Fibroblast of lung (primary cell): ENCODE data around the gene GNG7. TPM values are rescaled to one million over a fixed set of nuclear protein-coding genes. Genes with fewer than 3 reads are reported as not detected.
"Not testable (repeated sequence)": the region's sequence is repeated elsewhere in the genome, so short reads cannot be mapped to it uniquely, and the experiment has no call there.

Source experiments
- DNase-seq, 2 donors: peaks; one replicate each; pipeline versions ENCODE4 v3.0.0 to v3.0.0-alpha.2; 2010; ENCODE audit warnings: low read depth in 2 of 2
- H2AFZ ChIP-seq: 2 replicates; pipeline ENCODE4 v1.5.1; 2012; ENCODE audit warnings: low read length, control low read depth, inconsistent platforms
- H3K27ac ChIP-seq: 2 replicates; pipeline ENCODE4 v1.5.1; 2011; ENCODE audit warnings: low read length, control low read depth; ENCODE audit not compliant: insufficient read depth
- H3K27me3 ChIP-seq: 2 replicates; pipeline ENCODE4 v1.5.1; 2011; ENCODE audit warnings: mild to moderate bottlenecking, low read length; ENCODE audit not compliant: control insufficient read depth, insufficient read depth
- H3K36me3 ChIP-seq: 2 replicates; pipeline ENCODE4 v1.5.1; 2011; ENCODE audit warnings: low read length; ENCODE audit not compliant: control insufficient read depth, insufficient read depth
- H3K4me1 ChIP-seq: 2 replicates; pipeline ENCODE4 v1.5.1; 2011; ENCODE audit warnings: low read length; ENCODE audit not compliant: control insufficient read depth, insufficient read depth; ENCODE audit errors: extremely low read depth
- H3K4me2 ChIP-seq: 2 replicates; pipeline ENCODE4 v1.5.1; 2011; ENCODE audit warnings: low read length, control low read depth; ENCODE audit not compliant: insufficient read depth; ENCODE audit errors: extremely low read depth
- H3K4me3 ChIP-seq, 4 experiments: fragments of 200-600 bp in 1 of 4; sonication (generic) in 1 of 4; replicated peaks in 1 of 4; 2 replicates each; pipeline ENCODE4 v1.5.1; 2011 to 2016; ENCODE audit warnings: low read length in 4 of 4, low read depth in 3 of 4, mild to moderate bottlenecking in 3 of 4, control low read depth in 2 of 4, inconsistent platforms in 1 of 4, mixed read lengths in 1 of 4; ENCODE audit not compliant: insufficient read depth in 1 of 4; ENCODE audit errors: control extremely low read depth in 1 of 4
- H3K79me2 ChIP-seq: 2 replicates; pipeline ENCODE4 v1.5.1; 2012; ENCODE audit warnings: mild to moderate bottlenecking, low read length, inconsistent platforms; ENCODE audit not compliant: control insufficient read depth, insufficient read depth
- H3K9ac ChIP-seq: 2 replicates; pipeline ENCODE4 v1.5.1; 2011; ENCODE audit warnings: mild to moderate bottlenecking, low read length, control low read depth; ENCODE audit not compliant: insufficient read depth
- H3K9me3 ChIP-seq: 2 replicates; pipeline ENCODE4 v1.5.1; 2012; ENCODE audit warnings: low read depth, low read length; ENCODE audit not compliant: control insufficient read depth, insufficient read depth
- H4K20me1 ChIP-seq: 2 replicates; pipeline ENCODE4 v1.5.1; 2011; ENCODE audit warnings: low read length; ENCODE audit not compliant: control insufficient read depth, insufficient read depth; ENCODE audit errors: extremely low read depth
- CTCF ChIP-seq, 2 donors: IDR thresholded peaks in 1 of 2; conservative IDR thresholded peaks in 1 of 2; 1 replicate in 1 of 2; 2 replicates in 1 of 2; pipeline ENCODE4 v1.5.1; 2011 to 2012; ENCODE audit warnings: low read length in 2 of 2, control low read depth in 1 of 2, inconsistent platforms in 1 of 2, low read depth in 1 of 2, mild to moderate bottlenecking in 1 of 2
- EZH2 ChIP-seq: IDR thresholded peaks from 2 replicates; pipeline ENCODE4 v1.5.1; 2012; ENCODE audit warnings: low read length, control low read depth, mild to moderate bottlenecking; ENCODE audit errors: missing control alignments
- polyA plus RNA-seq, 2 donors: library from polyadenylated mRNA; depleted of rRNA in 1 of 2; stranded (reverse) in 1 of 2; unstranded in 1 of 2; fragments of >200 nt; gene quantifications; 2 replicates each; pipeline ENCODE4 v1.2.1, GENCODE V29; 2011 to 2012; ENCODE audit warnings: missing spikeins in 1 of 2
- total RNA-seq: library from RNA; depleted of rRNA; stranded (reverse); fragments of >200 nt; gene quantifications from 2 replicates; pipeline ENCODE4 v1.2.1, GENCODE V29; 2014

Gene GNG7
- total and polyA plus RNA-seq, 2 donors (not counting 1 experiment from before 2014, with no cell fraction given) = 0.27 to 0.83 TPM

DNA sequence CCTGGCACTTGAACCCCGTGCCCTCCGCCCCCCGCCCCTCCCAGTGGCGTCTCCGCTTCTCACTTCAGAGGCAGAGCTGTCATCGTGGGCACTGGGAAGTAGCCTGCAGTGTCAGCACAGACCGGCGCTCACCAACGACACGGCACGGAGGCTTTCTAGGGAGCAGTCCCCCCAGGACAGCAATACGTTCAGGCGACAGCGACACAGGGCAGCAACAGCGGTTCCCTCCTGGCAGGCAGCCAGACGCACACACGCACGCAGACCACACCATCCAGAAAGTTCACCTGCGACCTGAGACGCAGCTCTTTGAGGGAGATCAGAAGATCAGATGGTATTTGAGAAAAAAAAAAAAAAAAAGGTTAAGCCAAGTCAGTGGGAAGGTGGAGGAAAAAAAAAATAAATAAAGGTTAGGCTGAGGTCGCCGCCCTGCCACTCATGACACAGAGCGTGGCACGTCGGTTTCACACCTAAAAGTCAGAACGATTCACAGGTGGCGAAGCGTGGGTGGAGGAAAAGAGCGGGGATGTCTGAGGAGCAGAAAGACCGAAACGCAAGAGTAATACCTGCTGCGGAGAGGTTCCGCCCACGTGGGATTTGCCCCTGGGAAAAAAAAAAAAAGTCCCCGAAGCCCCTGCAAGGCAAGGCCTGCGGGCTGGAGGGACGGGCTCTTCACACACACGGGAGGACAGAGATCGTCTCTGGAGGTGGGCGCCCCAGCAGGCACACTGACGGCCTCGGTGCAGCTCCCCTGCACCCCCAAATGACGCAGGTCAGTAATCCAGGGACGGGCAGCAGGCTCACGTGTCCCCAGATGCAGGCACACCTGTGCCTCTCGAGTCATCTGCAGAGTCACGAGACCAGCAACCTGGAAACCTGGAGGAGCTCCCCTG lies 94.5 kb downstream of the GNG7 start:
- DNase-seq = no peak
- H3K4me2 ChIP-seq = no peak overlapping the region
- H3K79me2 ChIP-seq = no peaks in the 10 kb centered on the region
- H3K4me3 ChIP-seq = no peak overlapping the region
- H3K36me3 ChIP-seq = no peaks in the 10 kb centered on the region
- H3K9me3 ChIP-seq = no peaks in the 10 kb centered on the region
- H3K27ac ChIP-seq = no peak overlapping the region
- no peak for TF ChIP-seq EZH2
- no peak for TF ChIP-seq CTCF (conservative IDR thresholded peaks at IDR 0.05 in 1 of 2, IDR thresholded peaks at IDR 0.05 in 1 of 2; ENCODE audit: low read depth in 1 of 2, low read length in 2 of 2)
- H3K27me3 ChIP-seq = no peaks in the 10 kb centered on the region
- H3K9ac ChIP-seq = no peak overlapping the region
- H4K20me1 ChIP-seq = no peaks in the 10 kb centered on the region
- H3K4me1 ChIP-seq = no peaks in the 10 kb centered on the region
- H2AFZ ChIP-seq = no peak overlapping the region

GRCh38 chr19:2606774-2607173 lies 95.7 kb downstream of the GNG7 start:
- H3K9ac ChIP-seq, H2AFZ ChIP-seq, DNase-seq, H3K4me1 ChIP-seq, H3K79me2 ChIP-seq, H3K27ac ChIP-seq, H3K9me3 ChIP-seq, H4K20me1 ChIP-seq, H3K27me3 ChIP-seq, H3K36me3 ChIP-seq, H3K4me3 ChIP-seq, H3K4me2 ChIP-seq: not testable (repeated sequence)

- H3K4me1 ChIP-seq, H3K27ac ChIP-seq, H3K4me3 ChIP-seq, H3K79me2 ChIP-seq, H3K4me2 ChIP-seq, H4K20me1 ChIP-seq, H3K9me3 ChIP-seq, H3K27me3 ChIP-seq, H3K9ac ChIP-seq, H2AFZ ChIP-seq, H3K36me3 ChIP-seq: not testable (repeated sequence)
- peak in 1 of 2 donors; percentile 44 for DNase-seq
Measured at GRCh38 chr19:2605889-2606288, 96.6 kb downstream of the GNG7 start.

GRCh38 chr19:2604747-2605329 lies 97.7 kb downstream of the GNG7 start:
- Histone ChIP-seq H3K9me3 (no peaks in the 10 kb centered on the region), H3K4me1 (no peaks in the 10 kb centered on the region), H3K27ac (no peak overlapping the region), H3K79me2 (no peaks in the 10 kb centered on the region), H3K4me2 (no peak overlapping the region), H3K4me3 (no peak overlapping the region), H3K36me3 (no peaks in the 10 kb centered on the region), H3K9ac (no peak overlapping the region), H3K27me3 (no peaks in the 10 kb centered on the region), H2AFZ (no peak overlapping the region), H4K20me1 (no peaks in the 10 kb centered on the region)
- no peak for TF ChIP-seq EZH2
- TF ChIP-seq CTCF (conservative IDR thresholded peaks at IDR 0.05 in 1 of 2, IDR thresholded peaks at IDR 0.05 in 1 of 2; ENCODE audit: low read depth in 1 of 2, low read length in 2 of 2) = no peak
- no peak for DNase-seq
